ENCODE measurements around the gene MGST2. TPM values are rescaled to one million over a fixed set of nuclear protein-coding genes. Genes with fewer than 3 reads are reported as not detected.

MGST2 gene
- polyA plus RNA-seq, 1 donor (not counting 4 experiments of a cell fraction or from before 2014, with no cell fraction given) = 57.6 TPM

- H3K27me3 ChIP-seq (ENCODE audit: control insufficient read depth, extremely low read depth, insufficient read depth, low read length) = no peaks in the 10 kb centered on the region
- no peaks in the 10 kb centered on the region for H3K9me3 ChIP-seq (ENCODE audit: control insufficient read depth, low read depth, low read length)
- DNase-seq (ENCODE audit: low read depth, low spot score) (no peak), FAIRE-seq (no peak)
- H4K20me1 ChIP-seq (ENCODE audit: control insufficient read depth, extremely low read depth, insufficient read depth, low read length) = no peaks in the 10 kb centered on the region
- no peak overlapping the region for H3K27ac ChIP-seq (ENCODE audit: control insufficient read depth, insufficient read depth, low read length)
- no peak for TF ChIP-seq EZH2 (IDR thresholded peaks at IDR 0.05; ENCODE audit: low read length)
- no peak for TF ChIP-seq CTCF (optimal IDR thresholded peaks at IDR 0.05 in 1 of 3, IDR thresholded peaks at IDR 0.05 in 1 of 3, conservative IDR thresholded peaks at IDR 0.05 in 1 of 3; ENCODE audit: extremely low read depth in 1 of 3, insufficient read depth in 2 of 3, low read length in 3 of 3)
- dilution Hi-C loops (cut with MboI; ENCODE audit: extremely low pct_ligation_motif_present, low sequenced_read_pairs) = no loop called here
- no peaks in the 10 kb centered on the region for H3K79me2 ChIP-seq (ENCODE audit: control insufficient read depth, insufficient read depth, low read length)
- H3K36me3 ChIP-seq (ENCODE audit: control insufficient read depth in 2 of 2, extremely low read depth in 1 of 2, insufficient read depth in 2 of 2, low read length in 2 of 2) = no peaks in the 10 kb centered on the region
- H3K4me1 ChIP-seq (ENCODE audit: control insufficient read depth, extremely low read depth, insufficient read depth, low read length) = peaks cover 3% of the 10 kb centered on the region
- no peak overlapping the region for H3K9ac ChIP-seq (ENCODE audit: control insufficient read depth, extremely low read depth, insufficient read depth, low read length)
- no peak overlapping the region for H3K4me2 ChIP-seq (ENCODE audit: control insufficient read depth, extremely low read depth, insufficient read depth, low read depth, low read length)
- no peak overlapping the region for H3K4me3 ChIP-seq (ENCODE audit: control insufficient read depth in 2 of 3, extremely low read depth in 1 of 3, insufficient read depth in 2 of 3, low read depth in 1 of 3, low read length in 3 of 3)
- H2AFZ ChIP-seq (ENCODE audit: control insufficient read depth, low read length) = no peak overlapping the region
- no peaks in the 10 kb centered on the region for H3K9me1 ChIP-seq (ENCODE audit: control insufficient read depth, extremely low read depth, insufficient read depth, low read length)
Observed at GRCh38 chr4:139712882-139713281, 47.3 kb downstream of the MGST2 start.

- no peaks in the 10 kb centered on the region for H3K9me3 ChIP-seq (ENCODE audit: control insufficient read depth, low read depth, low read length)
- dilution Hi-C loops (cut with MboI; ENCODE audit: extremely low pct_ligation_motif_present, low sequenced_read_pairs) = no loop called here
- no peak overlapping the region for H3K4me2 ChIP-seq (ENCODE audit: control insufficient read depth, extremely low read depth, insufficient read depth, low read depth, low read length)
- H3K79me2 ChIP-seq (ENCODE audit: control insufficient read depth, insufficient read depth, low read length) = no peaks in the 10 kb centered on the region
- H3K36me3 ChIP-seq (ENCODE audit: control insufficient read depth in 2 of 2, extremely low read depth in 1 of 2, insufficient read depth in 2 of 2, low read length in 2 of 2) = no peaks in the 10 kb centered on the region
- H3K9me1 ChIP-seq (ENCODE audit: control insufficient read depth, extremely low read depth, insufficient read depth, low read length) = no peaks in the 10 kb centered on the region
- FAIRE-seq (no peak), DNase-seq (ENCODE audit: low read depth, low spot score) (no peak)
- H3K9ac ChIP-seq (ENCODE audit: control insufficient read depth, extremely low read depth, insufficient read depth, low read length) = no peak overlapping the region
- H4K20me1 ChIP-seq (ENCODE audit: control insufficient read depth, extremely low read depth, insufficient read depth, low read length) = no peaks in the 10 kb centered on the region
- peaks cover 3% of the 10 kb centered on the region for H3K4me1 ChIP-seq (ENCODE audit: control insufficient read depth, extremely low read depth, insufficient read depth, low read length)
- TF ChIP-seq CTCF (optimal IDR thresholded peaks at IDR 0.05 in 1 of 3, IDR thresholded peaks at IDR 0.05 in 1 of 3, conservative IDR thresholded peaks at IDR 0.05 in 1 of 3; ENCODE audit: extremely low read depth in 1 of 3, insufficient read depth in 2 of 3, low read length in 3 of 3) = no peak
- no peak for TF ChIP-seq EZH2 (IDR thresholded peaks at IDR 0.05; ENCODE audit: low read length)
- H2AFZ ChIP-seq (ENCODE audit: control insufficient read depth, low read length) = no peak overlapping the region
- no peak overlapping the region for H3K4me3 ChIP-seq (ENCODE audit: control insufficient read depth in 2 of 3, extremely low read depth in 1 of 3, insufficient read depth in 2 of 3, low read depth in 1 of 3, low read length in 3 of 3)
- H3K27me3 ChIP-seq (ENCODE audit: control insufficient read depth, extremely low read depth, insufficient read depth, low read length) = no peaks in the 10 kb centered on the region
- no peak overlapping the region for H3K27ac ChIP-seq (ENCODE audit: control insufficient read depth, insufficient read depth, low read length)
Observed at GRCh38 chr4:139715746-139716391, 50.2 kb downstream of the MGST2 start.

Measured in keratinocyte (primary cell).